ENCODE results near the gene CMKLR1. TPM values are rescaled to one million over a fixed set of nuclear protein-coding genes. Genes with fewer than 3 reads are reported as not detected.

The CMKLR1 gene, protein sequence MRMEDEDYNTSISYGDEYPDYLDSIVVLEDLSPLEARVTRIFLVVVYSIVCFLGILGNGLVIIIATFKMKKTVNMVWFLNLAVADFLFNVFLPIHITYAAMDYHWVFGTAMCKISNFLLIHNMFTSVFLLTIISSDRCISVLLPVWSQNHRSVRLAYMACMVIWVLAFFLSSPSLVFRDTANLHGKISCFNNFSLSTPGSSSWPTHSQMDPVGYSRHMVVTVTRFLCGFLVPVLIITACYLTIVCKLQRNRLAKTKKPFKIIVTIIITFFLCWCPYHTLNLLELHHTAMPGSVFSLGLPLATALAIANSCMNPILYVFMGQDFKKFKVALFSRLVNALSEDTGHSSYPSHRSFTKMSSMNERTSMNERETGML
- total RNA-seq, result 0.12 TPM in 1 of 2 replicates, not detected in the other

DNA sequence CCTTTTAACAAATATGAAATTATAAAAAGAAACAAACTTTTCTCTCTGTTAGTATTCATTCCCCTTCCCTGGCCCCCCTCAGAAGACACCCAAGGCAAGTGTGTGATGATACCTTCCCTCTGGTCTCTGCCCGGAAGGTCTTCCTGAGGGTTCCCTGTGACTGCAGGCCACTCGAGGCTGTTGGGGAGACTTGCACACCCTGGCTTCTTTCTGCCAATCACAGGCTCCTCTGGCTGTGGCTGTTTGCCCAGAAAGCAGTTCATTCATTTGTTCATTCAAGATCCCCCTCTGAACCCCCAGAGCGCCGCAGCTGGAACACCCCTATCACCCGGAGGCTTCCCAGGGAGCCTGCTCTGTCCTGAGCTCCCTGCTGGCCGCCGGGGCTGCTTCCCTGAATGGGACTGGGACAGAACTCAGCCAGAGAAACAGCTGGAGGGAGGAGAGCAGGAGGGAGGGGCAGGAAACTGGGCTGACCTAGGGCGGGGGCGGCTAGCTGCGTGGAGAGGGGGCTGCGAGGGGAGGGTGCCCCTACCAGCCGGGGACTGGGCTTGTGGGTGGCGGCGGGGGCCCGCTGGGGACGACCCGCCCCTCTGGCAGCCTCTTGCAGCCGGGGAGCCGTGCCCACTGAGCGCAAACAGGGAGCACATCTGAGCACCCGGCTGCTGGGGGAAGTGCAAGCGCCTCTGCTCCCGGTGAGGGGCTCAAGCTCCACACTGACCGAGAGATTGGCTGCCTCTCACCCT is at the start of gene CMKLR1:
TSS of gene CMKLR1 (minus strand) at position 397 of the 743 bp plus-strand sequence. CDS start 45,720 bp downstream, outside the sequence.
- DNase-seq (ENCODE audit: low read depth), result no peak
- H3K4me3 ChIP-seq (ENCODE audit: low read depth, low read length), result no peak within 1 kb of the TSS
- TF ChIP-seq CTCF (conservative IDR thresholded peaks at IDR 0.05; ENCODE audit: low read depth, low read length), result no peak

DNA sequence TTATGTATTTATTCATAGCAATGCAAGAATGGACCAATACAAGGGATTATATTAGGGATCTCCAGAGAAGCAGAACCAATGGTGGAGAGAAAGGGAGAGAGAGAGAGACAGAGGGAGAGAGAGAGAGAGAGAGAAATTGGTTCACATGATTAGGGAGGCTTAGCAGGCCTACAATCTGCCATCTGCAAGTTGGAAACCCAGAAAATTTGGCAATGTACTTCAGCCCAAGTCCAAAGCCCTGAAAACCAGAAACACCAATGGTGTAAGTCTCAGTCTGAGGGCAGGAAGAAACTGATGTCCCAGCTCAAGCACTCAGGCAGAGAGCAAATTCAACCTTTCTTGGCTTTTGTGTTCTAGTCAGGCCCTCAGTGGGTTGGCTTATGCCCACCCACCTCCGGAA is 48.7 kb upstream of the CMKLR1 start:
- TF ChIP-seq CTCF (conservative IDR thresholded peaks at IDR 0.05; ENCODE audit: low read depth, low read length), result no peak
- H3K4me3 ChIP-seq (ENCODE audit: low read depth, low read length), result no peak overlapping the region
- no peak for DNase-seq (ENCODE audit: low read depth)

DNA sequence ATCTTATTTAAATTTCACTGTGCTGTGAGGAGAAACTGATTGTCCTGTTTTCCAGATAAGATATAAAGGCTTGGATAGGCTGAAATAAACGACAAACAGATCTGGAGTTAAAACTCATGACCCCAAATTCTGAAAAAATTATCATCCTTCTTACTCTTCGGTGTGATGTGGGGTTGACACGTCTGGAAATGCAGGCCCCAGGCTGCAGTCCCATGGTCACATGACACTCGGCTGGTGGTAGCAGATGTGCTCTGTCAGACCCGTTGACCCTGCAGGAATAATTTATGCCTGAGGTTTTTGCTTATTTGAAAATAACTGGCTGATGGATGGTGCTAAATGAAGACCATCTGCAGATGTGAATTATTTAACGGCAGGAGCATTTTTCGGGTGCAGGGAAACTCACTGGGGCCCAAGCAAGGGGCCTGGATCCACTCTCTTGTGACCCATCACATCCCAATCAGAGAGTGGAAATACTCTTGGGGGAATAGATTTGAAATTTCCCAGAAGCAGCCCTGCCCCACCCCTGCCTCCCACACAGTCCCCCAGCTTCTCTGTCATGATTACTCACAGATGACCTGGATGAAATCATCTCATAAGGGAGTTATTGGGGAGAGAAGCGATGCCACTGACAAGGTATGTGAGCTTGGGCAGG is 47.7 kb upstream of the CMKLR1 start:
- no peak overlapping the region for H3K4me3 ChIP-seq (ENCODE audit: low read depth, low read length)
- DNase-seq (ENCODE audit: low read depth), result no peak
- no peak for TF ChIP-seq CTCF (conservative IDR thresholded peaks at IDR 0.05; ENCODE audit: low read depth, low read length)

GRCh38 chr12:108382437-108382801 is 43.3 kb upstream of the CMKLR1 start:
- H3K4me3 ChIP-seq (ENCODE audit: low read depth, low read length), result no peak overlapping the region
- TF ChIP-seq CTCF (conservative IDR thresholded peaks at IDR 0.05; ENCODE audit: low read depth, low read length), result no peak
- no peak for DNase-seq (ENCODE audit: low read depth)

GRCh38 chr12:108381787-108382436 is 42.8 kb upstream of the CMKLR1 start:
- no peak for TF ChIP-seq CTCF (conservative IDR thresholded peaks at IDR 0.05; ENCODE audit: low read depth, low read length)
- DNase-seq (ENCODE audit: low read depth), result no peak
- no peak overlapping the region for H3K4me3 ChIP-seq (ENCODE audit: low read depth, low read length)

DNA sequence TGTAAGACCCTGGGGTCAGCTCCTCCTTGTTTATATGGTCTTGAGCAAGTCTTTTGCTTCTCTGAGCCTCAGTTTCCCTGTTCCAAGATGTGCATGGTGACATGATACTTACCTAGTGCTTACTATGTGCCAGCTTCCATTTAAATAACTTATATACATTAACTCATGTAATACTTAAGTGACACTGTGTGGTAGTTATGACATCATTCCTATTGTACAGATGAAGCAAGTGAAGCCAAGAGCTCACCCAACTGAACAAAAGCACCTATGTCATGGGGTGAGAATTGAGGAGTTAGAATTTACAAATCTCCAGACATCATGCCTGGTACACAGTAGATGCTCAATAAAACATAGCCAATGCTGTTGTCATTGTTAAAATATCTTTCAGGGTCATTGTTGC is 41.3 kb upstream of the CMKLR1 start:
- no peak for DNase-seq (ENCODE audit: low read depth)
- no peak for TF ChIP-seq CTCF (conservative IDR thresholded peaks at IDR 0.05; ENCODE audit: low read depth, low read length)

More for the DNA sequence above, 41.3 kb upstream of the CMKLR1 start:
- no peak overlapping the region for H3K4me3 ChIP-seq (ENCODE audit: low read depth, low read length)

All from epithelial cell of proximal tubule (primary cell).